SK-N-SH (cell line): ENCODE data around the gene HDGFL2.

ENCODE experiments used
- CTCF ChIP-seq: fragments of 200-600 bp; sonication (generic); IDR thresholded peaks from 2 replicates; pipeline ENCODE4 v1.6.1; 2017; ENCODE audit warnings: antibody characterized with exemption, mild to moderate bottlenecking, moderate library complexity
- ELF1 ChIP-seq: IDR thresholded peaks from 2 replicates; pipeline ENCODE4 v1.4.0; 2012
- MEF2A ChIP-seq: IDR thresholded peaks from 2 replicates; pipeline ENCODE4 v1.4.0; 2012; ENCODE audit warnings: low read depth, borderline replicate concordance
- MXI1 ChIP-seq: IDR thresholded peaks from 2 replicates; pipeline ENCODE4 v1.6.1; 2012; ENCODE audit warnings: mild to moderate bottlenecking, low read depth, low read length, improper control_type of control experiment
- POLR2AphosphoS5 ChIP-seq: IDR thresholded peaks from 2 replicates; pipeline ENCODE4 v1.6.1; 2012; ENCODE audit warnings: low read depth, low read length
- RAD21 ChIP-seq: IDR thresholded peaks from 2 replicates; pipeline ENCODE4 v1.6.1; 2012; ENCODE audit warnings: mild to moderate bottlenecking, low read length
- USF2 ChIP-seq: fragments of 150-350 bp; IDR thresholded peaks from 2 replicates; pipeline ENCODE4 v1.6.1; 2017; ENCODE audit warnings: antibody characterized with exemption, low read length, low read depth, borderline replicate concordance
- YY1 ChIP-seq: IDR thresholded peaks from 2 replicates; pipeline ENCODE4 v1.4.0; 2012; ENCODE audit warnings: low read depth, mild to moderate bottlenecking
- ZBTB33 ChIP-seq: IDR thresholded peaks from 2 replicates; pipeline ENCODE4 v1.4.0; 2012; ENCODE audit warnings: low read depth, borderline replicate concordance

- TF ChIP-seq ZBTB33 = no peak
- TF ChIP-seq CTCF = no peak
- TF ChIP-seq YY1 = no peak
- TF ChIP-seq USF2 = no peak
- no peak for TF ChIP-seq ELF1
- TF ChIP-seq RAD21 = no peak
- TF ChIP-seq MXI1 = no peak
- no peak for TF ChIP-seq POLR2AphosphoS5
- no peak for TF ChIP-seq MEF2A
These were observed 10.7 kb downstream of the HDGFL2 start for GRCh38 chr19:4482721-4483364.
